ENCODE measurements around the gene SERGEF. TPM values are rescaled to one million over a fixed set of nuclear protein-coding genes. Genes with fewer than 3 reads are reported as not detected.
A peak's percentile ranks its signal among the peaks of the same experiment; 100 is the strongest.

Gene SERGEF
- total RNA-seq, 2 donors from 2014 or later = 26.7 to 42.1 TPM

GRCh38 chr11:18010977-18011586, 1.8 kb downstream of the SERGEF start:
- H3K27ac ChIP-seq (ENCODE audit: low read depth, low read length) = no peak overlapping the region
- Mint-ChIP-seq H3K9me3 (no peaks in the 10 kb centered on the region), H3K27ac (no peak overlapping the region), H3K36me3 (ENCODE audit: low read depth) (peaks cover 3% of the 10 kb centered on the region), H3K27me3 (ENCODE audit: insufficient read depth) (peaks cover 28% of the 10 kb centered on the region), H3K4me1 (peaks cover 11% of the 10 kb centered on the region), H3K4me3 (peak overlapping the region; percentile 80)
- H3K4me3 ChIP-seq (ENCODE audit: low read length) = no peak overlapping the region
- no peaks in the 10 kb centered on the region for H3K9me3 ChIP-seq (ENCODE audit: control insufficient read depth, low read length)
- no peak for DNase-seq
- H3K27me3 ChIP-seq (ENCODE audit: control insufficient read depth, insufficient read depth, low read length, poor library complexity, severe bottlenecking) = peaks cover 19% of the 10 kb centered on the region
- WGBS, 2 experiments (ENCODE audit: insufficient coverage in 1 of 2, insufficient read length in 1 of 2) = 83 to 93% methylated on average over 4 to 10 of the region's 10 CpGs
- no peak for TF ChIP-seq CTCF (conservative IDR thresholded peaks at IDR 0.05)
- H3K9ac ChIP-seq (ENCODE audit: extremely low read depth, low read length, poor library complexity, severe bottlenecking) = no peak overlapping the region
- no peaks in the 10 kb centered on the region for H3K4me1 ChIP-seq (ENCODE audit: control insufficient read depth, insufficient read depth, low read length)
- peaks cover 6% of the 10 kb centered on the region for H3K36me3 ChIP-seq (ENCODE audit: control insufficient read depth, insufficient read depth, low read length)

GRCh38 chr11:18010121-18010670, 2.7 kb downstream of the SERGEF start:
- Histone ChIP-seq H3K9ac (ENCODE audit: extremely low read depth, low read length, poor library complexity, severe bottlenecking) (no peak overlapping the region), H3K27ac (ENCODE audit: low read depth, low read length) (no peak overlapping the region), H3K4me3 (ENCODE audit: low read length) (no peak overlapping the region), H3K27me3 (ENCODE audit: control insufficient read depth, insufficient read depth, low read length, poor library complexity, severe bottlenecking) (peaks cover 12% of the 10 kb centered on the region), H3K36me3 (ENCODE audit: control insufficient read depth, insufficient read depth, low read length) (peaks cover 13% of the 10 kb centered on the region), H3K9me3 (ENCODE audit: control insufficient read depth, low read length) (no peaks in the 10 kb centered on the region), H3K4me1 (ENCODE audit: control insufficient read depth, insufficient read depth, low read length) (no peaks in the 10 kb centered on the region)
- no peak for TF ChIP-seq CTCF (conservative IDR thresholded peaks at IDR 0.05)
- Mint-ChIP-seq H3K27ac (no peak overlapping the region), H3K9me3 (no peaks in the 10 kb centered on the region), H3K36me3 (ENCODE audit: low read depth) (peaks cover 11% of the 10 kb centered on the region), H3K27me3 (ENCODE audit: insufficient read depth) (peaks cover 23% of the 10 kb centered on the region), H3K4me3 (no peak overlapping the region), H3K4me1 (peaks cover 11% of the 10 kb centered on the region)
- DNase-seq = no peak

GRCh38 chr11:18005376-18006129, 7.3 kb downstream of the SERGEF start:
- H3K4me3 ChIP-seq (ENCODE audit: low read length) = no peak overlapping the region
- Mint-ChIP-seq H3K4me3 (no peak overlapping the region), H3K36me3 (ENCODE audit: low read depth) (peaks cover 20% of the 10 kb centered on the region), H3K4me1 (no peaks in the 10 kb centered on the region), H3K27me3 (ENCODE audit: insufficient read depth) (no peaks in the 10 kb centered on the region), H3K9me3 (no peaks in the 10 kb centered on the region), H3K27ac (no peak overlapping the region)
- peak; percentile 28 for TF ChIP-seq CTCF (conservative IDR thresholded peaks at IDR 0.05)
- 89 to 96% methylated on average over 2 to 4 of the region's 4 CpGs for WGBS, 2 experiments (ENCODE audit: insufficient coverage in 1 of 2, insufficient read length in 1 of 2)
- no peak for DNase-seq
- no peaks in the 10 kb centered on the region for H3K27me3 ChIP-seq (ENCODE audit: control insufficient read depth, insufficient read depth, low read length, poor library complexity, severe bottlenecking)
- H3K9ac ChIP-seq (ENCODE audit: extremely low read depth, low read length, poor library complexity, severe bottlenecking) = no peak overlapping the region
- no peaks in the 10 kb centered on the region for H3K4me1 ChIP-seq (ENCODE audit: control insufficient read depth, insufficient read depth, low read length)
- peaks cover 36% of the 10 kb centered on the region for H3K36me3 ChIP-seq (ENCODE audit: control insufficient read depth, insufficient read depth, low read length)
- no peak overlapping the region for H3K27ac ChIP-seq (ENCODE audit: low read depth, low read length)
- no peaks in the 10 kb centered on the region for H3K9me3 ChIP-seq (ENCODE audit: control insufficient read depth, low read length)
